NCI-H1694 (cell line): ENCODE results near the gene SYP.
A peak's percentile ranks its signal among the peaks of the same experiment; 100 is the strongest.

Source experiments
- DNase-seq: peaks from one replicate; lab custom pipeline; 2025; lab: John Stamatoyannopoulos, UW

SYP gene

DNA sequence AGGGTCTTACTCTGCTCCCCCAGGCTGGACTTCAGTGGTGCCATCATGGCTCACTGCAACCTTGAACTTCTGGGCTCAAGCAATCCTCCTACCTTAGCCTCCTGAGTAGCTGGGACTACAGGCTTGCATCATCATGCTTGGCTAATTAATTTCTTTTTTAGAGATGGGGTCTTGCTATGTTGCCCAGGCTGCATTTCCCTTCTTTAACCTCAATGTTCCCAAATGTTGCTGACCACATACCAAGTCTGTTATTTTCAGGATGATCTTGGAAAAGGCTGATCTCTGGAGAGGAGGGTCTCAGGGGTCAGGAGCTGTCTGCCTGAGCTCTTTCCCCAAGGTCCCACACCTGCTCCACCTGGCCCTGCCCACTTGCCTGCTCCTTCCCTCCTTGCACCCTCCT, 20.1 kb upstream of the SYP start:
- no peak for DNase-seq

DNA sequence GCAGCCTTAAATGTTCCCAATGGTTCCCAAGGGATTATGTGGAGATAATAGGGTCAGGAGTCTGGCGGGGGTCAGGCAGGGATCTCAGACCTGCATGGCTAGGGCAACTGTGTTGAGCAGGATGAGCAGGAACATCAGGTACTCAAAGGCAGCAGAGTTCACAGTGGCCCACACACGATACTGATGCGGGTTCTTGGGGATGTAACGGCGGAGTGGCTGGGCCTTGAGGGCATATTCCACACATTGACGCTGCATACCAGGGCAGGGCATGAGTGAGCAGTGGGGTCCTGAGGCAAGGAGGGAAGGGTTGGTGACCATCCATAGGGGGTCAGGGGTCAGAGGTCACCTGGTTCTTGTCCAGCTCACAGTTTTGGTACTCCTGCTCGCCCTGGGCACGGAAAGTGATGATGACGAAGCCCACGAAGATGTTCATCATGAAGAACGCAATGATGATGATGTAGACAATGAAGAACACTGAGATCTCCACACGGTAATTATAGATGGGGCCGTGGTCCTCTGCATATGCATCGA, 15.1 kb upstream of the SYP start:
- DNase-seq, result no peak

DNA sequence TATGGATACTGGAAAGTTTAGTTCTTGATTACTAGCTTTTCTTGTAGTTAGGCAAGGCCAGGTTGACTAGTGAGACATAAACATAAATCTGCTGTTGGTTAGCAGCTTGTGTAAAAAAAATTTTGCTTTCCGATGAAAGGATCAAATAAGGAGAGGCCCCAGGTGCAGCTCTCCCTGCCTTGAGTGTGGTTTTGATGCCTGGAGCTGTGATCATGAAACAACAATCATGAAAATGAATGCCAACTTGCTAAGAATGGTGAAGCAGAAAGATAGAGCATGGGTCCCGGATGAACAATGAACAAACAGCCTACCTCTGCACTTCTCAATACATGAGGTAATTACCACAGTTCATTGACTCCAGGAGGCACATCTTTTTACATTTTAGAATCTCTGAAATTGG, 14.4 kb upstream of the SYP start:
- DNase-seq, result no peak

DNA sequence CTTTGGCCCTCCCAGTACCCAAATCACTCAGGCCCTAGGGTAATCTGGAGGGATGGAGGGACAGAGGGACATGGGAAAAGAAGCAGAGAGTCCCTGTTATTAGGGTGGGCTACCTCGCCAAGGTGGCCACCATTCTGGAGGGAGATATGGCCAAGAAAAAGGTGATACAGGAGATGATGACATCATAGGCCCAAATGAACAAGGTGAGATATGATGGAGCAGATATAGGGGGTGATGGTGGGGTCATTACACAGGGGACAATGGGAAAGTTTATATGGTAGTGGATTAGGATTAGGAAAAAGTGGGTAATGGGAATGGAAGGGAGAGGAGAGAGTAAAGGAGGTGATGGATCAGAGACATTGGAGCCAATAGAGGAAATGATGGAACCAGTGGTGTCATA, 12.9 kb upstream of the SYP start:
- DNase-seq, result no peak

DNA sequence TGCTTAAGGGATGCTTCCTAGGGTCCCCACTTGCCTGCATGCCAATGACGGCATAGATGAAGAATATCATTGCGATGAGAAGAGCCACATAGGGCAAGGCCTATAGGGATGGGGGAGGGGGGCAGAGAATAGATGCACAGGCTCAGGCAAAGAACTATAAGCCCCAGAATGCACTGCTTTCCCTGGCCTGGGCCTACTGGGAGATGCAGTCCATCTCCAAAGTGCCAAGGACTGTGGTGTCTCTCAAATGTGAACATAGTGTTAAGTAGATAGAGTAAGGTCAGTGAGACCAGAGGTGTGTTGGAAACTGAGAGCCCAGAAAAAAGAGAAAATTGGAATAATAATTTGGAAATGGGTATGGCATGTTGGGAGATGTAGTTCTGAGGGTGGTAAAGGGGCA, 12.2 kb upstream of the SYP start:
- DNase-seq, result no peak

DNA sequence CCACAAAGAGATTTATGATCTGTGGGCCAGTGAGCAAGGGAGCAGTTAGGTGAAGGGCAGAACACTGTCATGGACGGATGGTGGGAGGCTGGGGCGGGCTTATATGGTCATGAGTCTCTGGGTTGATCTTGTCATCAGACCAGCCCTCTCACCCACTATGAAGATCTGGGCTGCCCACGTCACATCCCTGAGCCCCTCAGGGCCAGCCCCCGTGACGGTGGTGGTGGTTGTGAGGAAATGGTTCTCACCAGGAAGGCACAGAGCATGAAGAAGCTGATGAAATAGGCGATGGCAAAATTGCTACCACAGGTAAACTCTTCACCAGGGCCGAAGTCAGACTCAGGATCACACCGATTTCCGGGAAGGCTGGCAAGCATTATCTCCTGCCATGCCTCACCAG, 11.1 kb upstream of the SYP start:
- DNase-seq, result no peak

DNA sequence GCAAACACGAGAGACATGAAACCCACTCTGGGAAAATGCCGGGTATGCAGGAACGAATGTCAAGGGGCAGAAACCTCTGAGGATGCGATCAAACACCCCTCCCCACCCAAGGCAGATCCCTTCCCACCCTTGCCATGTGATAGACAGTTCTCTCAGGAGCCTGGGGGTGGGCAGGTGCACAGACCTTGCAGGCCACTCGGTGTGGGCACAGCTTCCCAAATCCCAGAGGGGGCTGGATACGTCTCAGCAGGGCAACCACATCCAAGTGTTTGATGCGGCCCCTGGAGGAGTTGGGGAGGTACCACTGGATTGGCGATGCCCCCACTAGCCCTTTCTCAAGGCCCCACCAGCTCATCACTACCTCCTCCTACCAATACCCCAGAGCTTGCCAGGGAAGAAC, 10.4 kb upstream of the SYP start:
- DNase-seq, result no peak

DNA sequence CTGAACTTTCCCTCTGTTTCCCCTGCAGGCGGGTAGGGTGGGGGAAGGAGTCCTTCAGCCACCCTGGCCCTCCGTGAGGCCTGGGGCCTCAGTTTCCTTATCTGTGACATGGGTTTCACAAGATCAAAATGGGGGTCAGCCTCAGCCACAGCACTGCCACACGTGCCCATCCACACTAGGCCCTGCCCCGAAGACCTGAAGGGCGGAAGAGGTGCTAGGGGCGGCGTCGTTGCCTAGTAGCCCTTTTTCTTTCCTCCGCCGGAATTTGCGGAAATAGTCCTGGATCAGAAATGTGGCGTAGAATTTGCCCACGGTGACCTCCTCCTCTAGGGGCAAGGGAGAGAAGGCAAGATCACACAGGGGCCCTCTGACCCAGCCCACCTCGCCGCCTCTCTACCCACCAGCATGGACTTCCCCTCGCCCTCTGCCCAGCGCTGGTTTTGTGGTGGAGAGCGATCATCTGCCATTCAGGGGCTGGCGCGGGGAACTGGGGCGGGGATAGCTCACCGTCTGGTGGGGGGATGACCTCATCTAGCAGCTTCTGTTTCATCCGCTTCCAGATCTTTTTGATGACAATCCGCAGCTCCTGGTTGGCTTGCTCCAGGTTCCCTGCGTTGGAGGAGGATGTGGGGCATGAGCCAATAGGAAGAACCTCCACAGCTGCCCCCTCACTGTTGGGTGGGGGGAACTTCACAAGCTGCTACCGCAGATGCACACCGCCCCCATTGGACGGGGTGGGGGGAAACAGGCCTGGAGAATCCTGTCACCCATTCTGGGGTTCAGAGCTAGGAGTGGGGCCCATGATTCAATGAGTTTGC, 9.7 kb upstream of the SYP start:
- DNase-seq, result peak; percentile 85

DNA sequence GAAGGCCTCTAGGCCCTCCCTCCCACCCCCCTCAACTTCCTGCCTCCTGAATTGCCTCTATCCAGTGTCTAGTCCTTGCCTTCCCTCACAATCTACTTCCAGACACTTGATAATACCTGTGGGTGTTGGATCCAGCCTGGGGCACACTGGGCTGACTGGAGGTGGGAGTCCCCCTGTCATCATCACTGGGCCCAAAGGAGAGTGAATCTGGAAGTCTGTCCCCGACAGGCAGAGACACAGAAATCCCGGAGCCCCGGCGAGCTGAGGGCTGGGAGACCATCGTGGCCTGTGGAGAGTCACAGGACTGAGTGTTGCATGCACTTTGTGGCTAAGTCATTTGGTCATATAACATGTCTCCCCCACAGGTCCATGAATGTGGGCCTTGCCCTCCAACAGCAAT, 8.4 kb upstream of the SYP start:
- no peak for DNase-seq

DNA sequence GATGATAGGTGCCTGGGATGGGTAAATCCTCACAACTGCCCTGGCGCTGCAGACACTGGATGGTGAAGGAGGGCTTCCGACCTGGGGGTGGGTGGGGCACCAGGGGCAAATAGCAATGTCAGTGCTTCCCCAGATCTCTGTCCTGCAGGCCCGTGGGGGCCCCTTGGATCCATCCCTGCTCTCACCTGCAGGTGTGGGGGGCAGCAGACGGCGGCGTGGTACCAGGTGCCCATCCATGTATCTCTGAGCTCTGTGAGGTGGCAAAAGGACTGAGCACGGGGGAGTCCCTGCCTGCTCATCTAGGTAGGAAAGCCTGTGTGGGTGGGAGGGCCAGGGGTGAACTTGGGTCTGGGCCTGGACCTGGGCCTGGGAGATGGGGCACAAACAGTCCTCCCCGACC, 6.5 kb upstream of the SYP start:
- DNase-seq, result no peak

DNA sequence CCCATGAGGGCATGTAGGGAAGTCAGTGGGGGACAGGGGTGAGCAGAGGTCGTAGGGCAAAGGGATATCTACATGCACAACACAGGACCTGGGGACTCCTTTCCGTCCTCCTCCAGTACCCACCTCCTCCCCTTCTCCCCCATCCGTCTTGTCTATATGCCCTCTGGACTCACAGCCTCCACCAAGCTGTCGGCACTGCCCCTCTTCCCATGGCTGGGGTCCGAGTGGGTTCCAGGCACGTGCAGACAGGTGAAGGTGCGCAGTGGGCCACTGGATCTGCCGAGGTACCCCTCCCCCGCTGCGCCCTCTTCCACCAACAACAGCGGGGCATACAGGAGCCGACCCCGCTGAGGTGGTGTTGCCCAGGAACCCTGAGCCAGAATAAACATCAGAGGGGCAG, 5.5 kb upstream of the SYP start:
- no peak for DNase-seq

DNA sequence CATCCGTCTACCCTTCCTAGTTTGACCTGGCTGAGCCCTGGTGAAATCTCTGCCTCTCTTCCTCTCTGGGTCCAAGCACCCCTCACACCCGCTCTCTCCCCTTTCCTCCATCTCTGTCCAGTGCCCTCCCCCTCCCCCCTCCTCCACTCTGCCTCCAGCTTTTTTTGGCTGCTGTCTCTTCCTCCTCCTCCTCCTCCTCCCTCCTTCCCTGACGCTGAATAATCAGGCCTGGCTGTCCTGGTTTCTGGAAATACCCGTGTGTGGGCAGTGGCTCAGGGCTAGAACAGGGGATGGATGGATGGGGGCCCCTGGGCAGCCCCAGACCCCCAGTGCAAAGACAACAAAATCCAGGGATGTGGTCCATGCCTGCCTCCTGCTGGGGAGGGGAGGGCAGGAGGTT, 4.7 kb upstream of the SYP start:
- DNase-seq, result no peak

DNA sequence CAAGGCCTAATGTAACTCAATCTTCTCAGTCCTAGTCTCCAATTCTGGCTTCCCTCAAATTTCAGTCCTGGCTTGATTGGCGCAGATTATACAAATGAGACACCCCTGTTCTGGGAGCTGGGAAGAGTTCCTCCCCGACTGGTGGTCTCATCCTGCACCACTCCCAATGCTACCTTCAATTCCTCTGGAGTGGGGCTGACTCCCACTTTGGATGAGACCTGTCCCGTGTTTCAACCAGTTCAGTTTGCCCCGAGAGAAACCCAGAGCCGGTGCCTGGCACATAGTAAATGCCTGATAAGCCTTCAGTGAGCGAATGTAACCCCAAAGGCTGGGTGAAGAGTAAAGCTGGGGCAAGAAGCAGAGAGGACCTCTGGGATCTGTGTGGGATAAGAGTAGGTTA, 4.0 kb upstream of the SYP start:
- no peak for DNase-seq

DNA sequence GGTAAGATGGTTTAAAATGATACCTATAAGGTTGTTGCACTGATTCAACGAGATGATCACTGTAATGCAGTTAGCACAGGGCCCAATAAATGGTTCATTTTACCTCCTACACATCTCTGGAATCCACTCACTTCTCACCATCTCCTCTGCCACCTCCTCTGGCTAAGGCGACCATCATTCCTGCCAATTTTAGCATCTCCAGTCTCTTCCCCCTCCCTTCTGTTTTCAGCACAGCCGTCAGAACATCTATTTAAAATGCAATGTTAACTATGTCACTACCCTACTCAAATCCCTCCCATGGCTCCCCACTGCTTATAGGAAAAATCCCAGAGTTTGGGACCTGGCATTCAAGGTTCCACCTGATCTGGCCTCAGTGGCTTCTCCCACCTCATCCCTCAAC, 3.5 kb upstream of the SYP start:
- no peak for DNase-seq

DNA sequence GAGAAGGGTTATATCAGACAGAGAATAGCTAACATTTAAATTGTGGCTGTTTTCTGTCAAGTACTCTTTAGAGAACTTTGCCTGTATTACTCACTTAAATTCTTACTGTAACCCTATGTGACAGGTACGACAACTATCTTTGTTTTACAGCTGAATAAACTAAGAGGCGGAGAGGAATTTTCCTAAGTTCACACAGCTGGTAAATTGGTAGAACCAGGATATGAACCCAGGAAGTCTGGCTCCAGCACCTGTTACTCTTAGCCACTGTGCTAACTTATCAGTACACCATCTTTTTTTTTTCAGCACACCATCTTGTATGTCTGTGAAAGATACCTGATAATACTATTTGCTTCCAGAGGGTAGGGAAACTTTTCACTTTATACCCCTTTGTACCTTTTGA, 2.0 kb upstream of the SYP start:
- DNase-seq, result no peak

DNA sequence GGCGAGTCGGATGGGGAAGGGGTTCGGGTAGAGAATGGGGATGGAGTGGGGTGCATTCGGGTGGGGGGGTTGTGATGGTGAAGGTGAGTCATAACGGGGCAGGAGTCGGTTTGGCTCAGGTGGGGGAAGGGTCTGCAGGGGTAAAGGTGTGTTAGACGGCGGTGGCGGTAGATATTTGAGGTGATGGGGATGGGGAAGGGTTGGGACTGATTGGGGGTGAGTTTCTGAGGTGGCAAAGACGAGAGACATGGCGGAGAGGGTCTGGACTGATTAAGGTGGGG, 738 bp downstream of the SYP start:
- no peak for DNase-seq

DNA sequence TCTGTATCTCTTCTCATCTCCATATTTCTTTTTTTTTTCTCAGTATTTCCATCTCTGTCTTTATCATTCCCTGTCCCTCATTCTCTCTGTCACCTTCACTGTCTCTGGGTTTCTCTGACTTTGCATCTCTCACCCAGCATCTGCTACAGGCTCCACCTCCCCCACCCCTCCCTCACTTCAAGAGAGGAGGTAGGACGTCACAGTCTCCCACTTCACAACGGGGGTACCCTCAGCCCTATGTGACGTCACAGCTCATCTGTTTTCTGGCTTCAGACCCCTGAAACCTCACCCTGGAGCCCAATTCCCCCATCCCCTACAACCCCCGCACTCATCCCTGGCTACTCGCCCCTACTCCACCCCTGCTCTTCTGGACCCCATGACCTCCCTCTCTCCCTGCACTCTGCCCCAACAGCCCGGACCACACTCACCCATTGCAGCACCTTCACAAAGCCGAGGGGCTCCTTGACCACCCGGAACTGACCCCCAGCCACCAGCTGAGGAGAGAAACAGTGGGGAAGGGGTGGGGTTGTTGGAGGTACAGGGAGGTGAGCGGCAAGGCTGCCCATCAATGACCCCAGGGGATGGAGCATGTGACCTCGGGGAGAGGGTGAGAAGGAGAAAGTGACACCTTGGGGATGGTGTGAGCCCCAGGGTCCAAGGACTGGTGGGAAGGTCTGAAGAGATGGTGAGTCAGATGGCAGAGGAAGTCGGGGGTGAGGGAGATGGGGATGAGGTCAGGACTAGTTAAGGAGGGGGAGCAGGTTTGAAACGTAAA, 1.3 kb downstream of the SYP start:
- DNase-seq, result no peak

DNA sequence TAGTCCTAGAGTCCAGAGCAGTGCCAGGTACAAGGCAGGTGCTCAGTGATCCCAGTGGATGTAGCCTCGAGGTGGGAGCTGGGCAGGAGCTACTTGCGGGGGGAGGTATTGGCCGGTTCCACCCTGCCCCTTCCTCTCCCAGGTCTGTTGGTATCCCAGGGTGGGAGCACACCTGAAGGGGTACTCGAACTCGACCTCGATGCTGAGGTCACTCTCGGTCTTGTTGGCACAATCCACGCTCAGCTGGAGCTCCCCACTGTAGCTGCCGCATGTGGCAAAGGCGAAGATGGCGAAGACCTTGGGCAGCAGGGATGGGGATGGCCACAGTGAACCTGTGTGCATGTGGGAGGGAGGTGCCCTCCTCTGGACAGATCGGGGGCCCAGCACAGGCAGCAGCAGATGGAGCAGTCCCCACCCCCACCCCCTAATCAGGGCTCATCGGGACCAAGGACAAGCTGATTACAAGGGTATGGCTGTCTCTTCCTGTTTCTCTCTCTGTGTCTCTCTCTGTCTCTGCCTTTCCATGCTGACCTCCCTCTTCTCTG, 2.4 kb downstream of the SYP start:
- DNase-seq, result no peak

DNA sequence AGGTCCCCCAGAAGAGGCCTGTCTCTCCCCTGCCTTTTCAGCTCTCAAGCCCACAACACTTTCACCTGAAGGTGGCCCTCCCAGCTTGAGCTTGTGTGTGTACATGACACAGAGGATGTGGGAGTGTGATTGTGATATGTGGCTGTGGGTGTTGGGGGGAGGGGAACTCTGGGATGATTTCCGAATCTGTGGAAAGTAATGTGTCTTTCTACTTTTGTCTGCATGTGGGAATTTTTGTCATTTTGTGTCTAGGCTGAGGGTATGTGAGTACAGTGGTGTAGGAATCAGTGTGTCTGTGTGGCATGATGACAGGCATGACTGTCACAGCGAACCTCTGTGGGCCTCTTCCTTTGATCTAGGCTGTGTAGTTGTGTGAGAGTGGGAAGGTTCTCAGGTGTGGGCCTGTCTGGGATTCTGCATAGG, 6.4 kb downstream of the SYP start:
- no peak for DNase-seq

DNA sequence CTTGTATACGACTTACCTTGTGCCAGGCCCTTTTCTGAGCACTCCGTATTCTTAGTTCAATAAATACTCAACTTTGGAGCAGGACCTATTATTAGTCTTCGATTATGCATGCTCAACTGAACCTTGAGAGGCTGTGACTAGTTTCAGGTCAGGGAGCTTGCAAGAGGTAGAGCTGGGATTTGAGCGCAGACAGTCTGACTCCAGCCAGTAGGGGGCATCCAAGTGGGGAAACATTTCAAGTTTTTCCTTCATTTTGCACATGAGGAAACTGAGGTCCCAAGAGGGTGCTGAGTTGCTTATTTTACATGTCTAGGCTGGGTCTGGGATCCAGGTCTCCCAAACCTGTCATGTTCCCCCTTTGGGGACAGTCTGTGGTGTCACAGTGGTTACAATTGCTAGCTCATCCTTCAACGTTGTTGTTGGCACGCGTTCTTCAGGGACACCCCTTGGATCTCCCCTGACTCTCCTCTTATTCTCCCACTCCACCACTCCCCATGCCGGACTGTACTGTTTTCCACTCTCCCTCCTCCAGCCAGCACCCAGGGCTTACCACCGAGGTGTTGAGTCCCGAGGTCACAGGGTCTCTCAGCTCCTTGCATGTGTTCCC, 7.2 kb downstream of the SYP start:
- DNase-seq, result peak; percentile 16

DNA sequence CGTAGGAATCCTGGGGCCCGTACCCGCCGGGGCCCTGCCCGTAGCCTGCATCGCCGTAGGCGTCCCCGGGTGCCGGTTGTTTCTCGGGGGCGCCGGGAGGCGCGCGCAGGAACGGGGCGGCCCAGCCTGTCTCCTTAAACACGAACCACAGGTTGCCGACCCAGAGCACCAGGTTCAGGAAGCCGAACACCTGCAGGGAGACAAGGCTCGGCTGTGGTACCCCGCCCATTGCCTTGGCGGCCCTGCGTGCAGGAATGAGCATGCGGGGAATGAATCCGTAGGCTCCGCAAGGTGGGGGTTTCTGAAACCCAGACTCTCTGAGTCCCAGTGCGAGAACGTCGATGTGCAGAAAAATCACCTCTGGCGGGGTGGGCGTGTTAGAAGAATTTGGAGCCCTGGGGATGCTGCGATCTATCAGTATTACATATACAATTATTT, 8.4 kb downstream of the SYP start:
- DNase-seq, result peak; percentile 28

DNA sequence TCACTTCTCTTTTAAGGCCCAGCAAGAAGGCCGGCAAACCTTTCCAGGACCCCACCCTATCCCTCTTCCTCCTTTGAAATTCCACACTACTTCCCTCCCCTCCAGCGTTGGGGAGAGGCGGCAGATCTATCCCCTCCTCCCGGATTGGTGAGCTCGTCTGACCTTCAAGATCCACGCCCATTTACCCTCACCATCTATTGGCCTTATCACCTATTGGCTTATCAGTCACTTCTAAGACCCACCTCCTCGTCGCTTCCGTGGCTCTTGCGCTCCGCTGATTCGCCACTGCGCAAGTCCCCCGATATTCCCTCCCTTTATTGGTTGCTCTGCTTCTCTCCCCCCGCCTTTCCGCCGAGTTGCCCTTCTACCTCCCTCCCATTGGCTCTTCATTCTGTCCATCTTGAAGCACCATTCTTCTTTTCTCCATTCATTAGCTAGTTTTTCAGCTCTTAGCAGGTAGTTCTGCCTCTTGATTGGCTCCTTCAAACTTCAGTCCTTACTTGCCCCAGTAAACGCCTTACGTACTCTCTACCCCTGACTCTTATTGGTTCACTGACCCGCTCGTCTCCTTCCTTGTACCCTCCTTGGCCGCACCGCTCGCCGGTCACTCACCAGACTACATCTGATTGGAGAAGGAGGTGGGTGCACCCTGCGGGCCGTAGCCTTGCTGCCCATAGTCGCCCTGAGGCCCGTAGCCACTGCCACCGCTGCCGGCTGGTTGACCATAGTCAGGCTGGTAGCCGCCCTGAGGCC, 9.0 kb downstream of the SYP start:
- peak; percentile 98 for DNase-seq
